Neural cell (in vitro differentiated cells): ENCODE measurements around the gene ZNF440.
"Not testable (repeated sequence)": the region's sequence is repeated elsewhere in the genome, so short reads cannot be mapped to it uniquely, and the experiment has no call there.

ENCODE experiments used
- MXI1 ChIP-seq: fragments of 450-650 bp; conservative IDR thresholded peaks from 2 replicates; pipeline ENCODE4 v1.6.1; 2014; ENCODE audit warnings: antibody characterized with exemption, mild to moderate bottlenecking; ENCODE audit not compliant: poor library complexity, severe bottlenecking
- SMC3 ChIP-seq: fragments of 450-650 bp; conservative IDR thresholded peaks from 2 replicates; pipeline ENCODE4 v1.6.1; 2014; ENCODE audit warnings: antibody characterized with exemption, mild to moderate bottlenecking, moderate library complexity; ENCODE audit not compliant: poor library complexity
- TF ChIP-seq, protein P1 (sequence below): fragments of 450-650 bp; IDR thresholded peaks from 2 replicates; pipeline ENCODE4 v1.5.1; 2014; ENCODE audit warnings: antibody characterized with exemption, mild to moderate bottlenecking, moderate library complexity; ENCODE audit not compliant: poor library complexity, severe bottlenecking

DNA sequence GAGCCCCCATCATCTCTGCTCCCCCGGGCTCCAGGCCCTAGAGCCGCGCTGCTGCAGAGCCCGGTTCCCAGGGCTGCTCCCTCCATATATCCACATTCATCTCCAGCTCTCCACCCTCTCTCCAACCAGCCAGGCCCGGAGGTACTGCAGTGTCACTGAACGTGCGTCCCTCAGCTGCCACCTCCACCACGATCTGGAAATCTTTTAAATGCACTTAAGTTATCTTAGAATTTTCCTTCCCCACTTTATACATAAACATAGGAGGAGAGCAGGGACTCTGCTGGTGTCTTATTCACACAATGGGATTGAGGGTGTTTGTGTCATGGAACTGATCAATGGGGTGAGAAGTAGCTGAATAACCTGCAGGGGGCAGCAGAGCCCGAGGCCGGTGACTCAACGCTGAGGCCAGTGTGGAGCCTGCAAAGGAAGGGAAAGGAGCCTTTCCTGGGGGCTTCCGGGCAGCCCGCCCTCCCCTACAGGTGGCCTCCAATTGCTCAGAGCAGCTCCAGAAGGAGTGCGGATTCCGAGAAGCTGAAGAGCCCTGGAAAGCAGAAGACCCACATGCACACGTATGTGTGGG lies 65.7 kb downstream of the ZNF440 start:
- TF ChIP-seq, protein P1, sequence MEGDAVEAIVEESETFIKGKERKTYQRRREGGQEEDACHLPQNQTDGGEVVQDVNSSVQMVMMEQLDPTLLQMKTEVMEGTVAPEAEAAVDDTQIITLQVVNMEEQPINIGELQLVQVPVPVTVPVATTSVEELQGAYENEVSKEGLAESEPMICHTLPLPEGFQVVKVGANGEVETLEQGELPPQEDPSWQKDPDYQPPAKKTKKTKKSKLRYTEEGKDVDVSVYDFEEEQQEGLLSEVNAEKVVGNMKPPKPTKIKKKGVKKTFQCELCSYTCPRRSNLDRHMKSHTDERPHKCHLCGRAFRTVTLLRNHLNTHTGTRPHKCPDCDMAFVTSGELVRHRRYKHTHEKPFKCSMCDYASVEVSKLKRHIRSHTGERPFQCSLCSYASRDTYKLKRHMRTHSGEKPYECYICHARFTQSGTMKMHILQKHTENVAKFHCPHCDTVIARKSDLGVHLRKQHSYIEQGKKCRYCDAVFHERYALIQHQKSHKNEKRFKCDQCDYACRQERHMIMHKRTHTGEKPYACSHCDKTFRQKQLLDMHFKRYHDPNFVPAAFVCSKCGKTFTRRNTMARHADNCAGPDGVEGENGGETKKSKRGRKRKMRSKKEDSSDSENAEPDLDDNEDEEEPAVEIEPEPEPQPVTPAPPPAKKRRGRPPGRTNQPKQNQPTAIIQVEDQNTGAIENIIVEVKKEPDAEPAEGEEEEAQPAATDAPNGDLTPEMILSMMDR: peak; percentile 67
- peak; percentile 56 for TF ChIP-seq SMC3
- not testable (repeated sequence) for TF ChIP-seq MXI1
